Measurements from ENCODE around the gene ARFGEF3.
A peak's percentile ranks its signal among the peaks of the same experiment; 100 is the strongest.

The ARFGEF3 gene

DNA sequence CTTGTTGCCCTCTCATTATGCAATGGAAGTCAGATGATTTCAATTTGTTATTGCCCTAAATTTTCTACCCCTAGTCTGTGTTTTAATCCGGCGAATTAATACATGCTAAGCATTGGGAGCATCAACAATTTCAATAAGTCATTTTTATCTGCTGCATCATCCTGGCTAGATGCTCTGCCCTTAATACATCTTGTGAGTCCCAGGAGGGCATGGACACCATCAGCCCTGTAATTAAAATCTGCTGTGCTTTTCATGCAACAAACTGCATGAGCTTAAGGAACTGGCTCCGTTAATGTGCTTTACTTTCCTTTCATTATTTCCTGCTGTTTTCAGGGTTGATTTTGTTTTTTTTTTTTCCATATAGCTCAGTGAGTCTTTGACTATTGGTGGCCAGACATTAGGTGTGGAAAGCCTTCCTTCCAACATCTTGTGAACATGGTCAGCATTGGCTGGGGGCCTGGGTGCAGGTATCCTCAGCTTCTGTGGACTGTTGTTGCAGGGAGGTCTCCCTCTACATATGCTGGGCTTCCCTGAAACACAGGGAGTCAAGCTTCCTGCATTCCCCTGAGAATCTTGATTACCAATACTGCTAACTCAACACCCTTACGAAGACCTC lies 65.1 kb downstream of the ARFGEF3 start:
- no peak overlapping the region for H3K14ac ChIP-seq (ENCODE audit: low read length in 2 of 2)
- H3K4me2 ChIP-seq (ENCODE audit: low read length, poor library complexity, severe bottlenecking) = no peak overlapping the region
- H2AFZ ChIP-seq (ENCODE audit: low read depth, low read length) = no peak overlapping the region
- H2BK120ac ChIP-seq (ENCODE audit: low read depth, low read length) = no peak overlapping the region
- H2BK12ac ChIP-seq (ENCODE audit: low read length in 2 of 2) = no peak overlapping the region
- H3K27ac ChIP-seq (ENCODE audit: low read length, poor library complexity, severe bottlenecking) = no peak overlapping the region
- no peak overlapping the region for H3K4ac ChIP-seq (ENCODE audit: low read depth in 1 of 2, low read length in 2 of 2)
- H3K9me3 ChIP-seq (ENCODE audit: control insufficient read depth, low read length) = no peaks in the 10 kb centered on the region
- H3K23ac ChIP-seq (ENCODE audit: low read length in 2 of 2) = no peak overlapping the region
- no peaks in the 10 kb centered on the region for H3K36me3 ChIP-seq (ENCODE audit: control insufficient read depth in 1 of 2, insufficient read depth in 2 of 2, low read depth in 1 of 2, low read length in 2 of 2)
- H3K79me1 ChIP-seq (replicated peaks; ENCODE audit: low read length, poor library complexity, severe bottlenecking) = no peaks in the 10 kb centered on the region
- H2BK5ac ChIP-seq (ENCODE audit: low read depth, low read length, poor library complexity, severe bottlenecking) = no peak overlapping the region
- 92% methylated on average over 4 of the region's 4 CpGs for WGBS
- no peak overlapping the region for H2BK15ac ChIP-seq (ENCODE audit: low read depth, poor library complexity, severe bottlenecking)
- no peak for DNase-seq
- no peak overlapping the region for H4K8ac ChIP-seq (ENCODE audit: low read length)
- peak overlapping the region in 1 of 2 experiments; percentile 13 for H3K4me3 ChIP-seq (ENCODE audit: insufficient read depth in 1 of 2, low read depth in 1 of 2, low read length in 2 of 2)
- H4K91ac ChIP-seq (ENCODE audit: low read length) = no peak overlapping the region
- peaks cover 0 to 6% of the 10 kb centered on the region in 2 experiments for H3K27me3 ChIP-seq (ENCODE audit: control insufficient read depth in 1 of 2, insufficient read depth in 1 of 2, low read length in 2 of 2)
- H2AK5ac ChIP-seq (ENCODE audit: low read length, severe bottlenecking) = no peak overlapping the region
- H3K18ac ChIP-seq (ENCODE audit: low read depth in 1 of 2, low read length in 2 of 2) = no peak overlapping the region
- H3K9ac ChIP-seq (ENCODE audit: low read length) = no peak overlapping the region
- H3K4me1 ChIP-seq (ENCODE audit: control insufficient read depth, insufficient read depth, low read depth, low read length) = no peaks in the 10 kb centered on the region

DNA sequence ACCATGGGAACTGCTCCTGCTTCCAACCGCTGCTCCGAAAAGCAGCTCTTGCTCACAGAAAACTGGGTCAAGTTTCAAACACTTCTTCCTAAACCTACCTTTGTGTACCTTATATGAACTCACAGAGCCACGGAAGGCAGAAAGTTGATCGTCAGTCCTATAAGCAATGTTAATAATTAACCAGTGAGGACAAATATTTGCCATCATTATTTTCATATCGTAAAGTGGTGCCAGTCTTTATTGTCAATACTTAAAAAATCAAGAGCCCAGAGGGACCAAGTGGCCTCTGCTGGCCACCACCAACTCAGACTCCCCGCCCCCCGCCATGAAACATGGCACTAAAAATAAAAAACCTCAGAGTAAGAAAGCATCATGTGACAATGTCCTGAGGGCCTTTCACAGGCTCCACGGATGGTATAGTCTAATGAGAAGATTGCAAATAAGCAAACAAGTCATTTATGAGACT lies 65.6 kb downstream of the ARFGEF3 start:
- Histone ChIP-seq H3K4ac (ENCODE audit: low read depth in 1 of 2, low read length in 2 of 2) (no peak overlapping the region), H2AK5ac (ENCODE audit: low read length, severe bottlenecking) (no peak overlapping the region), H2BK5ac (ENCODE audit: low read depth, low read length, poor library complexity, severe bottlenecking) (no peak overlapping the region), H3K27ac (ENCODE audit: low read length, poor library complexity, severe bottlenecking) (no peak overlapping the region), H3K36me3 (ENCODE audit: control insufficient read depth in 1 of 2, insufficient read depth in 2 of 2, low read depth in 1 of 2, low read length in 2 of 2) (no peaks in the 10 kb centered on the region), H3K23ac (ENCODE audit: low read length in 2 of 2) (no peak overlapping the region), H4K8ac (ENCODE audit: low read length) (no peak overlapping the region), H3K9me3 (ENCODE audit: control insufficient read depth, low read length) (no peaks in the 10 kb centered on the region), H3K9ac (ENCODE audit: low read length) (no peak overlapping the region), H3K14ac (ENCODE audit: low read length in 2 of 2) (no peak overlapping the region), H3K79me1 (replicated peaks; ENCODE audit: low read length, poor library complexity, severe bottlenecking) (no peaks in the 10 kb centered on the region), H2BK12ac (ENCODE audit: low read length in 2 of 2) (no peak overlapping the region), H3K18ac (ENCODE audit: low read depth in 1 of 2, low read length in 2 of 2) (no peak overlapping the region), H3K27me3 (ENCODE audit: control insufficient read depth in 1 of 2, insufficient read depth in 1 of 2, low read length in 2 of 2) (peaks cover 0 to 6% of the 10 kb centered on the region in 2 experiments), H2BK15ac (ENCODE audit: low read depth, poor library complexity, severe bottlenecking) (no peak overlapping the region), H4K91ac (ENCODE audit: low read length) (no peak overlapping the region), H3K4me3 (ENCODE audit: insufficient read depth in 1 of 2, low read depth in 1 of 2, low read length in 2 of 2) (no peak overlapping the region), H2AFZ (ENCODE audit: low read depth, low read length) (no peak overlapping the region), H3K4me2 (ENCODE audit: low read length, poor library complexity, severe bottlenecking) (no peak overlapping the region), H2BK120ac (ENCODE audit: low read depth, low read length) (no peak overlapping the region), H3K4me1 (ENCODE audit: control insufficient read depth, insufficient read depth, low read depth, low read length) (no peaks in the 10 kb centered on the region)
- WGBS = 93% methylated on average over 6 of the region's 8 CpGs
- no peak for DNase-seq

DNA sequence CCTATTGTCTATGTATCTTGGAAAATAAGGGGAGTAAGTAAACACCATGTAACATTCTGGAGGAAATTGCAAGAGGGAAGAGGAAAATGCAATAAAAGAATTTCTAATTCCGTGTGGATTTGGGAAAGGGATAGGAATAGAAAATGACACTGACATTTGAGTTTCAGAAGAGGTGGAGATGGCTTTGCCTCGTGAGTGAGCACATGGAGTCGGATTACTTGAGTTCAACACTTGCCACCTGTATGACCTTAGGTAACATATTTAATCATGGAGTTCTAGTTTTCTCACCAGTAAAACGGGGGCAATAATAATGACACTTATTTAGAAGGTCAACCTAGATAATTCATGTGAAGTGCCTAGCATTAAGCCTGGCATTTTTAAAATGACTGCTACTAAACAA lies 67.3 kb downstream of the ARFGEF3 start:
- no peaks in the 10 kb centered on the region for H3K36me3 ChIP-seq (ENCODE audit: control insufficient read depth in 1 of 2, insufficient read depth in 2 of 2, low read depth in 1 of 2, low read length in 2 of 2)
- no peak overlapping the region for H3K4ac ChIP-seq (ENCODE audit: low read depth in 1 of 2, low read length in 2 of 2)
- no peaks in the 10 kb centered on the region for H3K79me1 ChIP-seq (replicated peaks; ENCODE audit: low read length, poor library complexity, severe bottlenecking)
- no peak overlapping the region for H4K91ac ChIP-seq (ENCODE audit: low read length)
- peaks cover 0 to 10% of the 10 kb centered on the region in 2 experiments for H3K27me3 ChIP-seq (ENCODE audit: control insufficient read depth in 1 of 2, insufficient read depth in 1 of 2, low read length in 2 of 2)
- no peak overlapping the region for H3K18ac ChIP-seq (ENCODE audit: low read depth in 1 of 2, low read length in 2 of 2)
- H3K4me2 ChIP-seq (ENCODE audit: low read length, poor library complexity, severe bottlenecking) = no peak overlapping the region
- WGBS = 70% methylated on average over 3 of the region's 4 CpGs
- no peak overlapping the region for H3K14ac ChIP-seq (ENCODE audit: low read length in 2 of 2)
- no peaks in the 10 kb centered on the region for H3K4me1 ChIP-seq (ENCODE audit: control insufficient read depth, insufficient read depth, low read depth, low read length)
- no peak for DNase-seq
- H3K9ac ChIP-seq (ENCODE audit: low read length) = no peak overlapping the region
- no peak overlapping the region for H2AFZ ChIP-seq (ENCODE audit: low read depth, low read length)
- H3K23ac ChIP-seq (ENCODE audit: low read length in 2 of 2) = no peak overlapping the region
- H3K9me3 ChIP-seq (ENCODE audit: control insufficient read depth, low read length) = no peaks in the 10 kb centered on the region
- no peak overlapping the region for H2BK5ac ChIP-seq (ENCODE audit: low read depth, low read length, poor library complexity, severe bottlenecking)
- H2BK15ac ChIP-seq (ENCODE audit: low read depth, poor library complexity, severe bottlenecking) = no peak overlapping the region
- no peak overlapping the region for H2AK5ac ChIP-seq (ENCODE audit: low read length, severe bottlenecking)
- H2BK120ac ChIP-seq (ENCODE audit: low read depth, low read length) = no peak overlapping the region
- no peak overlapping the region for H3K27ac ChIP-seq (ENCODE audit: low read length, poor library complexity, severe bottlenecking)
- H4K8ac ChIP-seq (ENCODE audit: low read length) = no peak overlapping the region
- H3K4me3 ChIP-seq (ENCODE audit: insufficient read depth in 1 of 2, low read depth in 1 of 2, low read length in 2 of 2) = no peak overlapping the region
- H2BK12ac ChIP-seq (ENCODE audit: low read length in 2 of 2) = no peak overlapping the region

- no peak overlapping the region for H2BK5ac ChIP-seq (ENCODE audit: low read depth, low read length, poor library complexity, severe bottlenecking)
- H3K9me3 ChIP-seq (ENCODE audit: control insufficient read depth, low read length) = no peaks in the 10 kb centered on the region
- no peak overlapping the region for H3K4me3 ChIP-seq (ENCODE audit: insufficient read depth in 1 of 2, low read depth in 1 of 2, low read length in 2 of 2)
- no peak overlapping the region for H2BK120ac ChIP-seq (ENCODE audit: low read depth, low read length)
- no peaks in the 10 kb centered on the region for H3K4me1 ChIP-seq (ENCODE audit: control insufficient read depth, insufficient read depth, low read depth, low read length)
- H3K4ac ChIP-seq (ENCODE audit: low read depth in 1 of 2, low read length in 2 of 2) = no peak overlapping the region
- peak overlapping the region; percentile 23 for H4K8ac ChIP-seq (ENCODE audit: low read length)
- no peak overlapping the region for H3K9ac ChIP-seq (ENCODE audit: low read length)
- 95% methylated on average over 9 of the region's 11 CpGs for WGBS
- H2AK5ac ChIP-seq (ENCODE audit: low read length, severe bottlenecking) = no peak overlapping the region
- H3K14ac ChIP-seq (ENCODE audit: low read length in 2 of 2) = no peak overlapping the region
- DNase-seq = no peak
- H2BK15ac ChIP-seq (ENCODE audit: low read depth, poor library complexity, severe bottlenecking) = no peak overlapping the region
- no peak overlapping the region for H3K27ac ChIP-seq (ENCODE audit: low read length, poor library complexity, severe bottlenecking)
- no peak overlapping the region for H3K23ac ChIP-seq (ENCODE audit: low read length in 2 of 2)
- H2BK12ac ChIP-seq (ENCODE audit: low read length in 2 of 2) = no peak overlapping the region
- H3K36me3 ChIP-seq (ENCODE audit: control insufficient read depth in 1 of 2, insufficient read depth in 2 of 2, low read depth in 1 of 2, low read length in 2 of 2) = no peaks in the 10 kb centered on the region
- no peak overlapping the region for H3K4me2 ChIP-seq (ENCODE audit: low read length, poor library complexity, severe bottlenecking)
- H3K18ac ChIP-seq (ENCODE audit: low read depth in 1 of 2, low read length in 2 of 2) = no peak overlapping the region
- no peak overlapping the region for H4K91ac ChIP-seq (ENCODE audit: low read length)
- H3K27me3 ChIP-seq (ENCODE audit: control insufficient read depth in 1 of 2, insufficient read depth in 1 of 2, low read length in 2 of 2) = peaks cover 0 to 12% of the 10 kb centered on the region in 2 experiments
- H2AFZ ChIP-seq (ENCODE audit: low read depth, low read length) = no peak overlapping the region
- H3K79me1 ChIP-seq (replicated peaks; ENCODE audit: low read length, poor library complexity, severe bottlenecking) = no peaks in the 10 kb centered on the region
Observed at GRCh38 chr6:138229663-138230179, 68.0 kb downstream of the ARFGEF3 start.
